ENCODE data around the gene MGA.

Gene MGA

GRCh38 chr15:41789236-41789635 is 129.0 kb downstream of the MGA start:
- no peak for DNase-seq

- DNase-seq, result no peak
Measured at GRCh38 chr15:41789662-41790061, 129.5 kb downstream of the MGA start.

- no peak for DNase-seq
Measured at GRCh38 chr15:41790169-41790568, 130.0 kb downstream of the MGA start.

- DNase-seq, result no peak
Measured at GRCh38 chr15:41790756-41791546, 130.7 kb downstream of the MGA start.

GRCh38 chr15:41791547-41791937 is 131.3 kb downstream of the MGA start:
- DNase-seq, result no peak

- DNase-seq, result no peak
Measured at GRCh38 chr15:41792000-41792637, 131.9 kb downstream of the MGA start.

- DNase-seq, result no peak
Measured at GRCh38 chr15:41794081-41794480, 133.9 kb downstream of the MGA start.

- no peak for DNase-seq
Measured at GRCh38 chr15:41795996-41796856, 136.0 kb downstream of the MGA start.

GRCh38 chr15:41797201-41797944 is 137.2 kb downstream of the MGA start:
- DNase-seq, result no peak

GRCh38 chr15:41798607-41799487 is 138.6 kb downstream of the MGA start:
- no peak for DNase-seq

GRCh38 chr15:41799488-41799805 is 139.2 kb downstream of the MGA start:
- no peak for DNase-seq

- DNase-seq, result no peak
Measured at GRCh38 chr15:41801185-41801584, 141.0 kb downstream of the MGA start.

- no peak for DNase-seq
Measured at GRCh38 chr15:41801850-41802455, 141.7 kb downstream of the MGA start.

GRCh38 chr15:41804361-41804760 is 144.2 kb downstream of the MGA start:
- no peak for DNase-seq

- no peak for DNase-seq
Measured at GRCh38 chr15:41804916-41805666, 144.9 kb downstream of the MGA start.

GRCh38 chr15:41805711-41806110 is 145.5 kb downstream of the MGA start:
- no peak for DNase-seq

- no peak for DNase-seq
Measured at GRCh38 chr15:41806291-41807181, 146.3 kb downstream of the MGA start.

- no peak for DNase-seq
Measured at GRCh38 chr15:41809121-41809520, 148.9 kb downstream of the MGA start.

GRCh38 chr15:41809526-41810220 is 149.5 kb downstream of the MGA start:
- DNase-seq, result no peak
